ENCODE data around the gene ZC3H7A. TPM values are rescaled to one million over a fixed set of nuclear protein-coding genes. Genes with fewer than 3 reads are reported as not detected.

The ZC3H7A gene
- total RNA-seq, 1 experiment from 2014 or later = 70.9 TPM

- Mint-ChIP-seq H3K36me3 (ENCODE audit: insufficient read depth, unreplicated experiment) (peaks cover 68% of the 10 kb centered on the region), H3K4me1 (ENCODE audit: low read depth, unreplicated experiment) (peaks cover 38% of the 10 kb centered on the region), H3K27me3 (ENCODE audit: unreplicated experiment) (no peaks in the 10 kb centered on the region), H3K4me3 (ENCODE audit: low read depth, unreplicated experiment) (no peak overlapping the region), H3K27ac (ENCODE audit: unreplicated experiment) (peak overlapping the region; percentile 32), H3K9me3 (ENCODE audit: low read depth, unreplicated experiment) (no peaks in the 10 kb centered on the region)
- TF ChIP-seq CTCF (IDR thresholded peaks at IDR 0.05; ENCODE audit: unreplicated experiment) = no peak
- DNase-seq = no peak
- intact Hi-C loops (cut with micrococcal nuclease; ENCODE audit: unreplicated experiment) = no loop called here
- CTCF ChIA-PET = no interaction called here
- no TSS peak for BruUV-seq (replicated peaks)
Measured at GRCh38 chr16:11735787-11736186, 61.3 kb downstream of the ZC3H7A start.

GRCh38 chr16:11734653-11735043 lies 62.4 kb downstream of the ZC3H7A start:
- peaks cover 69% of the 10 kb centered on the region for H3K36me3 Mint-ChIP-seq (ENCODE audit: insufficient read depth, unreplicated experiment)

GRCh38 chr16:11734025-11734652 lies 62.9 kb downstream of the ZC3H7A start:
- no peak overlapping the region for H3K27ac Mint-ChIP-seq (ENCODE audit: unreplicated experiment)

More at GRCh38 chr16:11734653-11735043, 62.4 kb downstream of the ZC3H7A start:
- CTCF ChIA-PET = interaction anchor here (0.6 kb wide), 1 partner anchor 11 kb away, joined by 3 read pairs; no protein-coding TSS in a partner anchor
- Mint-ChIP-seq H3K4me1 (ENCODE audit: low read depth, unreplicated experiment) (peaks cover 28% of the 10 kb centered on the region), H3K27me3 (ENCODE audit: unreplicated experiment) (no peaks in the 10 kb centered on the region), H3K4me3 (ENCODE audit: low read depth, unreplicated experiment) (no peak overlapping the region), H3K27ac (ENCODE audit: unreplicated experiment) (no peak overlapping the region), H3K9me3 (ENCODE audit: low read depth, unreplicated experiment) (no peaks in the 10 kb centered on the region)
- BruUV-seq (replicated peaks) = no TSS peak
- TF ChIP-seq CTCF (IDR thresholded peaks at IDR 0.05; ENCODE audit: unreplicated experiment) = no peak
- no peak for DNase-seq
- intact Hi-C loops (cut with micrococcal nuclease; ENCODE audit: unreplicated experiment) = no loop called here

GRCh38 chr16:11731222-11731621 lies 65.8 kb downstream of the ZC3H7A start:
- Mint-ChIP-seq H3K36me3 (ENCODE audit: insufficient read depth, unreplicated experiment) (peaks cover 51% of the 10 kb centered on the region), H3K4me3 (ENCODE audit: low read depth, unreplicated experiment) (no peak overlapping the region), H3K9me3 (ENCODE audit: low read depth, unreplicated experiment) (no peaks in the 10 kb centered on the region), H3K27me3 (ENCODE audit: unreplicated experiment) (no peaks in the 10 kb centered on the region), H3K4me1 (ENCODE audit: low read depth, unreplicated experiment) (peaks cover 18% of the 10 kb centered on the region), H3K27ac (ENCODE audit: unreplicated experiment) (no peak overlapping the region)
- no peak for TF ChIP-seq CTCF (IDR thresholded peaks at IDR 0.05; ENCODE audit: unreplicated experiment)
- no TSS peak for BruUV-seq (replicated peaks)
- DNase-seq = no peak
- CTCF ChIA-PET = interaction anchor here (0.7 kb wide), 1 partner anchor 22 kb away, joined by 3 read pairs; no protein-coding TSS in a partner anchor
- intact Hi-C loops (cut with micrococcal nuclease; ENCODE audit: unreplicated experiment) = no loop called here

More at GRCh38 chr16:11734025-11734652, 62.9 kb downstream of the ZC3H7A start:
- Mint-ChIP-seq H3K27me3 (ENCODE audit: unreplicated experiment) (no peaks in the 10 kb centered on the region), H3K4me1 (ENCODE audit: low read depth, unreplicated experiment) (peaks cover 28% of the 10 kb centered on the region), H3K36me3 (ENCODE audit: insufficient read depth, unreplicated experiment) (peaks cover 69% of the 10 kb centered on the region), H3K4me3 (ENCODE audit: low read depth, unreplicated experiment) (no peak overlapping the region), H3K9me3 (ENCODE audit: low read depth, unreplicated experiment) (no peaks in the 10 kb centered on the region)
- intact Hi-C loops (cut with micrococcal nuclease; ENCODE audit: unreplicated experiment) = no loop called here
- CTCF ChIA-PET = interaction anchor here (0.6 kb wide), 1 partner anchor 10 kb away, joined by 3 read pairs; no protein-coding TSS in a partner anchor
- no peak for TF ChIP-seq CTCF (IDR thresholded peaks at IDR 0.05; ENCODE audit: unreplicated experiment)
- no peak for DNase-seq
- no TSS peak for BruUV-seq (replicated peaks)

Data from Calu3 (cell line).